GM19043 (cell line): ENCODE results near the gene C9orf85.
"Not testable (repeated sequence)": the region's sequence is repeated elsewhere in the genome, so short reads cannot be mapped to it uniquely, and the experiment has no call there.

Source experiments
- ATAC-seq: cut with Tn5 transposase; IDR thresholded peaks from one replicate; pipeline ENCODE4 v1.9.1; 2021; ENCODE audit warnings: low read depth; ENCODE audit not compliant: unreplicated experiment

C9orf85 gene, protein sequence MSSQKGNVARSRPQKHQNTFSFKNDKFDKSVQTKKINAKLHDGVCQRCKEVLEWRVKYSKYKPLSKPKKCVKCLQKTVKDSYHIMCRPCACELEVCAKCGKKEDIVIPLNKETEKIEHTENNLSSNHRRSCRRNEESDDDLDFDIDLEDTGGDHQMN

DNA sequence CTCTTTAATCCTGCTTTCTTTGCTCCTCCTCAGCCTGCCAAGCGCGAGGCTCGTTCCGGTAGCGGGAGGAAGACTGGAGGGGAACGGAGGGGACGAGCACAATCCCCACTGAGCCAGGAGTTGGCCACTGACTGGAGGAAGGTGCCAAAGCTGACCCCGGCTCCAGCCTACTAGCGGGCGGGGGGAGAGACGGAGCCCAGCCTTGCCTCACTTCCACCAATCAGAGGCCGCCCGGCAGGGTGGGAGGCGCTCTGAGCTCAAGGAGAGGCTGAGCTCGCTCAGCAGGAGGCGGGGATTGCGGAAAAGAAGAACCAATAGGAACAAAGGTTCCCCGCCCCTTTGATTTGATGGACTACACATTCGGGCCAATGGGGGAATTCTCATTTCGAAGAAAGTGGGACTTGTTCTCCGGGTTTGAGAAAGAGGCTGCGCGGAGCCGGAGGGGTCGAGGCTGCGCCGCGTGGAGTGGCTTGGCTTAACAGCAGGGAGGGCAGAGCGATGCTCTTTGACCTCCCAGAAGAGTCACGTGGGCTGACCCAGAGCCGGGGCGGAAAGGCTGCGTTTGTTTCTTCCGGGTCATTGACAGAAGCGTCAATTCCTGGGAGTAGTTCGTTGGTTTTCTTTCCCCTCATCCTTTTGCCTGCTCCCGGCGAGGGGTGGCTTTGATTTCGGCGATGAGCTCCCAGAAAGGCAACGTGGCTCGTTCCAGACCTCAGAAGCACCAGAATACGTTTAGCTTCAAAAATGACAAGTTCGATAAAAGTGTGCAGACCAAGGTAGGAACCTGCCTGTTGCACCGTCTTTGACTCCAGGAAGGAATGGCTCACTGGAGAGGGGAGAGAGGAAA is at the start of gene C9orf85, which contains the start of gene ABHD17B:
Gene C9orf85 (plus strand): TSS at position 579 of the 847 bp plus-strand sequence. CDS start 96 bp downstream, at position 675.
Gene ABHD17B (minus strand): TSS at position 133 of the 847 bp plus-strand sequence. CDS start 36,113 bp downstream, outside the sequence.
- ATAC-seq = peak; percentile 90

DNA sequence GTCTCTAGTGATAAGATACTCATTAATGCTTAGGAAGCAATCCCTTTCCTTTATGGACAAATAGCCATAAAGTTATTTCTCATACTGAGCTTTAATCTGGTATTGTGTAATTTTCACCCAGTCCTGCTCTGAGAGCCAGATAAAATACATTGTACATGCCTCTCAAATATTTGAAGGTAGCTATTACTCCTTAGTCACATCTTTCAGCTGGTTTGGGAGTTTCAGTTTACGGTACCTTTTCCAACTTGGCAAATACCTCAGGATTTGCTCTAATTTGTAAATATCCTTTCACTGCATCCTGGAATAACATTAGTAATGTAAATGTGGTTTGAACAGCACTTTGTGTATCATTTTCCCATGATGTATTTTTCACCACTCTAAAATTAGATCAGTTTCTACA is 47.8 kb upstream of the C9orf85 start:
- ATAC-seq = no peak

DNA sequence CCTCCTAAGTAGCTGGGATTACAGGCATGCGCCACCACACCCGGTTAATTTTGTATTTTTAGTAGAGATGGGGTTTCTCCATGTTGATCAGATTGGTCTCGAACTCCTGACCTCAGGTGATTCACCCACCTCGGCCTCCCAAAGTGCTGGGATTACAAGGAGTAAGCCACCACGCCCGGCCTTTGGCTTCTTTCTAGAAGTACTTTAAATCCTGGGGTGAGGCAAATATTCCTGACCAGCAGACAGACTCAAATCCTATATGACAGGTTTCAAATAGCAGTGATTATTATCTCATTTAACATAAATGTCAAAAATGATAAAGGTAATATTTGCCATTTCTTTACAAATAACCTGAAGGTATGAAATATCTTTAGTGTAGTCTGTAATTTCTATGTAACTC is 36.1 kb upstream of the C9orf85 start:
- no peak for ATAC-seq

DNA sequence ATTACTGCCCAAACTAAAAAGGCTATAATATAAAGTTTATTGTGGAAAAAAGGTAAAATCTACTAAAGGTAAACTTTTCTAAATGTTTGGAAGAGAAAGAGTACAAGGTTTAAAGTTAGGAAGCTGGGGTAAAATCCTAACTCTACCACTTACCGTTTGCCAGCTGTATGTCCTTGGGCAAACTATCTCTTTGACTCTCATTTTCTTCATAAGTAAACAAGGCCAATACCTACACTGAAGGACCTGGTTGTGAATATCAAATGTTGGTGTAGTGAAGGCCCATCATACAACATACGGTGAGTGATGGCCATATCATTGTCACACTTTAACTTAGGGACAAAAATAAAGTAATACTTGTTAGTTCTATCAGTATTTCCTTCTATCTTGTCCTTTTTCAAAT is 35.3 kb upstream of the C9orf85 start:
- ATAC-seq = no peak

DNA sequence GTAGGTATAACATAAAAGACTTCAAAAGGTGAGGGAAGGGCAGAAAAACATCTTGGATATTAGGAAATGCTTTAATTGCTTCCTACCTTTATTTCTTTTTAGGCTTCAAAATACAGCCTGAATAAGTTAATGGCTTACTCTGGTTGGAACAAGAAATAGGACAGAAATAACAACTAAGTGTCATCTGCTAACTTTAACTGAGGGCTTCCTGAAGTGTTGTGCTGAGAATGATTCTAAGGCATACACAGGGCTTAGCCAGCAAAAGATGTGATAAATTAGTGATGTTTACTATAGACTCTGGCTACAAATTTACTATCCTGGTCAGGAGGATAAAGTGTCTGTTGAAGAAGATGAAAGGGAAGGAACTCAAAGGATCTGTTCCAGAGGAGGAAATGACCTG is 34.6 kb upstream of the C9orf85 start:
- ATAC-seq = no peak

DNA sequence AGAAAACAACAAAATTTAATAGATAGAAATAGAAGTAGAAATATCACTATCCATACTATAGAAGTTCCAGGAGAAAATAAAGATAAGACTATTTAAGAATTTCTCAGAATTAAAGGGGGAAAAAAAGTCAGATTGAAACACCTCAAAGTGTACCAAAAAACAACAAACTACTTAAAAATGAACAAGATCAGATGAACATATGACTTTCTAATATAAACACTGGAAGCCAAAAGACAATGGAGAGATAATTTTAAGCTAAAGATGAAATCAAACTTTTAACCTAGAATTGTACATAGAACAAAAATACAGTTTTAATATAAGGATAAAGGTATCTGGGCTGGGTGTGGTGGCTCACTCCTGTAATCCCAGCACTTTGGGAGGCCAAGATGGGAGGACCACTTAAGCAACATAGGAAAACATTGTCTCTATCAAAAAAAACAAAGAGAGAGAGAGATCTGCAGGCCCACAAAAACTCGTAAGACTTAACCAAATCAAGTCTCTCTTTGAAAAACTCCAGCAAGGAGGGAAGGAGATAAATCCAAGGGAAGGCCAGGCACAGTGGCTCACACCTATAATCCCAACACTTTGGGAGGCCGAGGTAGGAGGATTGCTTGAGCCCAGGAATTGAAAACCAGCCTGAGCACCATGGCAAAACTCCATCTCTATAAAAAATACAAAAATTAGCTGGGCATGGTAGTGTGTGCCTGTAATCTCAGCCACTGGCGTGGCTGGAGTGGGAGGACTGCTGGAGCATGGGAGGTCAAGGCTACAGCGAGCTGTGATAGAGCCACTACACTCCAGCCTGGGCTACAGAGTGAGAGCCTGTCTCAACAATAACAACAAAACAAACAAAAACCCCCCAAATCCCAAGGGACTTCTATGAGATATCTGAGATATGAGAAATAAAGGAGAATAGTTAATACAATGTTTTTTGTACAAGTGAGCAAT is 32.8 kb upstream of the C9orf85 start:
- ATAC-seq = no peak

DNA sequence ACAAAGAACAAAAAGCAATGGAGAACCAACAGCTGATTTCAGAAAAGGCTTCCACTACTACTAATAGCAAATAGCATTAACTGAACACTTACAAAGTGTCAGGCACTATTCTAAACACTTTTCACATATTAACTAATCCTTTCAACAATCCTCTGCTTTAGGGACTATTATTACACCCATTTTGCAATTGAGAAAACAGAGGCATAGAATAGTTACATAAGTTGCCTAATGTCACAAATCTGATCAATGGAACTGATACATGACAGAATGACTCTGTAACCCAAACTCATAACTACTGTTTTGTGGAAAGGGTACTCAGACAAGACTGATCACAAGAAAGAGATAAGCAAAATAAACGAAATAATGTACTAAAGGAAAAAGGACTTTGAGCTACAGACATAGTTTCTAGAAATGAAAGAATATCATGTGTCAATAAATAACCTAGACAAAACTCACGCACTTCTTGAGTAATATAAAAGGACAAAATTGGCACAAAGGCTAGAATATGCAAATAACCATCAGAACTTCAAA is 31.7 kb upstream of the C9orf85 start:
- no peak for ATAC-seq

DNA sequence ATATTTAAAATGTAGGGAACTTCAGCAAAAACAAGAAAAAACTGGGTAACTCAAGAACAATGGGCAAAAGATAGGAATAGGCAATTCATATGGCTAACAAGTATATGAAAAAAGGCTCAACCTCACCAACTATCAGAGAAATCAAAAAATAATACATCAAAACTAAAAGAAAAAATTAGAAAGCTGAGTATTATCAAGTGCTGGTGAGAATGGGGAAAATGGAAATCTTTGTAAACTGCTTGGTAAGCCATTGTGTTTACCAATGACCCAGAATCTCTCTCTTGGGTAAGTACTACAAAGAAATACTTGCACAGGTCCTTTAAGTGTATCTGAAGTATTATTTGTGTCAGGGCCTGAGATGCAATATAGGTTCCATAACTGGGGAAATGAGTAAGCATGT is 27.4 kb upstream of the C9orf85 start:
- ATAC-seq = no peak

DNA sequence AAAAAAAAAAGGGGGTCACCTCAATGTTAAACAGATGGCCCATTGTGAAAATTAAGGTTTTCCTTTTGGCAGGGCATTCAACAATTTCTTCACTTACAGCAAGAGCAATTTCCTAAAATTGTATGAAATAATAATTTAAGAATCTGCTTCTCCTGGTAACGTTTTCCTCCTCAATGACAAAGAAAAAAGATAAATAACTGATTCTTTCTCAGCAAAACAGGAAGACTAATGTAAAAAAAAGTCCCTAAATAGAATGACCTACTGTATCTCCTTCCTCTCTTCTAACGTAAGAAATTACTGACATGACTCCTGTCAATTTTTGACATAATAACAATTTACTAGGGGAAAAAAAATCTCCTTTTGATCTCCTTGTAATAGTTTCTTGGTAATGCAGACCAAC is 26.0 kb upstream of the C9orf85 start:
- ATAC-seq = no peak

DNA sequence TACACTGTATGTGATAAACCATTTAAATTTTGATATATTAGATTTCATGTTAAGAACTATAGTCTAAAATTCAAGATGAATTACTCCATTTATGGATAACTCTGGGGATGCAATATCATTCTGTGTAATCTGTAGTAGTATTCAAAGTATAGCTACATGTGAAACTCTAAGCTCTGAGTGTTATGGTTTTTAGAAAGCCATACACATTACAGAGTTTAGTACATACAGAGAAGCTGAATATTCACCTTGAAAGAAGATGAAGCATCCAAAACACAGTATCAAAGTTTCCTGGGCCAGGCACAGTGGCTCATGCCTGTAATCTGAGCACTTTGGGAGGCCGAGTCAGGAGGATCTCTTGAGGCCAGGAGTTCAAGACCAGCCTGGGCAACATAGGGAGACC is 25.4 kb upstream of the C9orf85 start:
- ATAC-seq = no peak

DNA sequence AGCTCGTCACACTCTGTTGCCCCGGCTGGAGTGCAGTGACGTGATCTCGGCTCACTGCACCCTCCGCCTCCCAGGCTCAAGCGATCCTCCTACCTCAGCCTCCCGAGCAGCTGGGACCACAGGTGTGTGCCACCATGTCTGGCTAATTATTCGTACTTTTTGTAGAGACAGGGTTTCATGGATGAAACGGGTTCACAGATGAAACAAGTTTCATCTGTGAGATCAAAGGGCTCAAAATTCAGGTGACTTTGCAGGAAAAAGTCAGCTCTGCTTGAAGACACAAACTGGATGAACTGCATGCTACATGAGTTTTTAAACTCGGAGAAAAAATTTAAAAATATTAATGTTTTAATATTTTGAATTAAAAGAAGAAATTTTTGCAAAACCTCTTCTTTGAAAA is 24.9 kb upstream of the C9orf85 start:
- ATAC-seq = no peak

DNA sequence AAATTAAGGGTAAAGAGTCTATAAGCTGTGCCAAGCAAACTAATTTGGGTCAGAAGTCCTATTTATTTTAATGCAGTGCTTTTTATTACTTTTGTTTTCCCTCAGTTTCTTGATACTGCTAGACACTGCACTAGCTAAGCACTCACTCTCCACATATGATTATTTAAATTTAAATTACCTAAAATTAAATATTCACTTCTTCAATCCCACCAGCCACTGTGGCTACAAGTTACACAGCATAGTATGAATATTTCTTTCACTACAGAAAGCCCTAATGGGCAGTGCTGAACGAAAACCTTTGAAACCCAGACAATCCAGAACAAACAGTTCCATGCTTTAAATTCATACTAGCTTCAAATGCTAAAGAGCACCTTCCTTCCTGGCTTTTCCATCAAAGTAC is 24.1 kb upstream of the C9orf85 start:
- no peak for ATAC-seq

DNA sequence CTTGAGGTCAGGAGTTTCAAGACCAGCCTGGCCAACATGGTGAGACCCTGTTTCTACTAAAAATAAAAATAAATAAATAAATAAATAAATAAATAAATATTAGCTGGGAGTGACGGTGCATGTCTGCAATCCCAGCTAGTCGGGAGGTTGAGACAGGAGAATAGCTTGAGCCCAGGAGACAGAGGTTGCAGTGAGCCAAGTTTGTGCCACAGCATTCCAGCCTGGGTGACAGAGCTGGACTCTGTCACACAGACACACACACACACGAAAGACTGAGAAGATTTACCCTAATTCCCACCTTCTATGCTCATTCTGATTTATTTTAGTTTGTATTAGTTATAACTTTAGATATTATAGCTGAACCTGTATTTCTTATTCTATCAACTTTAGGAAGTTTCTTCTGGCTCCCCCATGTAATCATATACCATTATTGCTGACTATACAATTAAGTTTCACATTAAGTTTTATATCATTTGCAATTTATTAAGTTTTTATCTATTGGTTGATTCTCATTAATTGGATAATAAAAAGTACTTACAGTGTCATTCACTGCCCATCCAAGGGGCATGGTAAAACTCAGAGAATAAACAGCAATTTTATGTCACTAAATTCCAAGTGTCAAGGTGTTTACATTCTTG is 21.3 kb upstream of the C9orf85 start:
- ATAC-seq = no peak

DNA sequence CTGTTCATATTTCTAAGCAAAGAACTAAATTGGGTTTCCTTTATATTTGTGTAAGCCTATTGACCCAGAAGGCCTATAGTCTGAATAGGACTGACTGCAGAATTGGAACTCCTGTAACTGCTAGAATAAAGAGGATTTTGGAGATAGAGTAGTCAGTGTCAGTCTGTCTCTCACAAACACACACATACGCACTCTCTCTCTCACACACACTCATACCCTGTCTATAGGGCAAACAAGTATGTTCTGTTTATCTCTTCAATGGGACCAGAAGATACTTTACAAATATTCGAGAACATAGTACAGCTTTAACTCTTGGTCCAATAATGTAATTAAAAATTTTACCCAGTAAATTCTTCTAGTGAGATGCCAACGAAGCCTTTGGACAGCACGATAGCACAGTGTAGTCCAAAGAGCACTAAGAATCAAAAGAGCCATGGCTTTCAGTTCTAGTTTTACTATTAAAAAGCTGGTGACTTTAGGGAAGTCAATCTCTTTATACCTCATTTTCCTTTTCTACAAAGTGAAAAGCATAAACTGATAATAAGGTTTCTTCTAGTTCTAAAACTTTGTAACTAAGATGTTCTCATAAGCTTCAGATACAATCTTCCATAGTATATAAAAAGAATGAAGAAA is 19.8 kb upstream of the C9orf85 start:
- no peak for ATAC-seq

DNA sequence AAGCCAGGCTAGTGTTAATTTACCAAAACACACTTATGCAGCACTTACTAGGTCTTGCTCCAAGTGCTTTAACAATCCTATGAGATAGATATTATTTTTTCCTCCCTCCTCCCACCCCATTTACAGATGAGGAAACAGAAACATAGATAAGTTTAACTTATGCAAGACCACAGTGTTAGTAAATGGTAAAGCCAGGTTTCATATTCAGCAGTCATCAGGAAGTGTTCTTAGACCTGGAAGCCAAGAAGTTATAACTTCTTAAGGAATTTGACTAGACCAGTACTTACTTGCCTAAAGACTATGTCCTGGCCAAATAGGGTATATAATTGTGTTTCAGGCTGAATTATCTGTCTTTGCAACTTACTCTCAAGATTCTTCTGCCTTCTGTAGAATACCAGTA is 16.3 kb upstream of the C9orf85 start:
- ATAC-seq = peak; percentile 44

DNA sequence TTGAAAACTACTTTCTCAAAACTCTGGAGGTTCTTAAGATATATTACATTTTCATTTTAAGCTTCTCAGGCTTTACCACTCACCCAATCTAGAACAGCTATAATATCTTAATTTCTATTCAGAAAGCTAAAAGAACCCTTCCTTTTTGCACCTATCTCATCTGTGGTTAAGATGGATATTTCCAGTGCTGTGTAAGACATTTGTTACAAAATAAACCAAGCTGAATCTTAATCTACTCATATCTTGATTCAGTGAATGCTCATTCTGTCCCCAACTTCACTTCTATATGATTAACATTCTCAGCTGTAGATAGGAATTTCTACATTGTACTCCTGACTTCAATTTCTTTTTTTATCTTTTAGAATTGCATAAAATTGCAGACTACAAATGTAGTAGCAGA is 15.5 kb upstream of the C9orf85 start:
- ATAC-seq = no peak

DNA sequence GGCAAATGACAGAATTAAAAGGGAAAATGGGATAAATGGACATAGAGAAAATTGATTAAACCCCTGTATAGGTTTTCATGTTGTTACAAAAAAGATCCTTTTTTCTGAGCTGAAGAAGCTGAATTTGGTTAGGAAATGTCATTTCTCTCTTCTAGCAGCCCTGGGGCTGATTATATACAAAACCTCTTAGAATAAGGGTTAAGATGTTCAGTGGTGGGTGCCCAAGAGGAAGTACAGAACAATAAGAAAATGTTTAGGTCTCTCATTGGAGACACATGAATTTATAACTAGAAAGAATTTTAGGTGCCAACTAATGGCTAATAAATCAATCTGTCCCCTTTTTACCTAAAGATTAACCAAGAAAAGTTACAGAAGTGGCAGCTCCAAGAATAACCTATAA is 14.7 kb upstream of the C9orf85 start:
- no peak for ATAC-seq

DNA sequence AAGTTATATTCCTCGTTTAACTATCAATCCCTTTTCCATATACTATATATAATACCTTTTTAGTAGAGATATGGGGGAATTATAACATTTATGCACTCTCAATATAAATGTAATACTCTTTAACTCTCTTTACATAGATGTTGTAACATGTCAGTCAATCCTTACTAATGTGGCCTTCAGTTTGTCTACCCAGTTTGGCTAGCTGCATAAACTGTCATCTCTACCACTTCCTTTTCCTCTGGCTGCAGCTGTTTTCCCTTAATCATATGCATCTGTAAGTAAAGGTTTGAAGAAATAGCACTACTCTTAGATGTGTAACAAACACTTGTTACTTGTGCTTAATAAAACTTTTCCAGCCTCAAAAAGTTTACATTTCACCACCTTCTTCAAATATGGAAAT is 13.9 kb upstream of the C9orf85 start:
- peak; percentile 63 for ATAC-seq

DNA sequence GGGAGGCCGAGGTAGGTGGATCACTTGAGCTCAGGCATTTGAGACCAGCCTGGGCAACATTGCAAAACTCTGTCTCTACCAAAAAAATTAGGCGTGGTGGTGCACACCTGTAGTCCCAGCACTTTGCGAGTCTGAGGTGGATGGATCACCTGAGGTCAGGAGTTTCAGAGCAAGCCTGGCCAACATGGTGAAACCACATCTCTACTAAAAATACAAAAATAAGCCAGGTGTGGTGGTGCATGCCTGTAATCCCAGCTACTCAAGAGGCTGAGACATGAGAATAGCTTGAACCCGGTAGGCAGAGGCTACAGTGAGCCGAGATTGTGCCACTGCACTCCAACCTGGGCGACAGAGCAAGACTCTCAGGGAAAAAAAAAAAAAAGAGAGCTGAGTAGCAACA is 12.7 kb upstream of the C9orf85 start:
- not testable (repeated sequence) for ATAC-seq
